H1 (cell line): ENCODE measurements around the gene MORC2. TPM values are rescaled to one million over a fixed set of nuclear protein-coding genes. Genes with fewer than 3 reads are reported as not detected.

Experiments
- CTCF ChIA-PET: fragments of 300-600 bp; sonication (Branson Sonifier 250); formaldehyde crosslinking; loops from one replicate; lab custom pipeline; 2021; ENCODE audit not compliant: partially characterized antibody; lab: Charles Lee
- POLR2A ChIA-PET: fragments of 300-600 bp; sonication (Branson Sonifier 250); formaldehyde crosslinking; loops from one replicate; lab custom pipeline; 2021; ENCODE audit warnings: inconsistent platforms; ENCODE audit not compliant: partially characterized antibody; lab: Charles Lee
- DNase-seq, 2 experiments: peaks; one replicate each; pipeline versions ENCODE4 v3.0.0 to v3.0.0-alpha.2; 2010 to 2022; ENCODE audit warnings: low spot score in 2 of 2, low read depth in 1 of 2, mixed read lengths in 1 of 2
- FAIRE-seq: peaks from 2 replicates; lab custom pipeline; 2011; peaks lifted over from hg19 to GRCh38; lab: Jason Lieb, UNC
- H2AFZ ChIP-seq: 2 replicates; pipeline ENCODE4 v1.8.1; 2012; ENCODE audit warnings: low read length, inconsistent platforms
- H2AK5ac ChIP-seq: 2 replicates; pipeline ENCODE4 v1.6.1; 2013; ENCODE audit warnings: low read depth, low read length
- H2BK120ac ChIP-seq: replicated peaks from 2 replicates; pipeline ENCODE3; 2013; ENCODE audit warnings: low read depth, low read length, inconsistent platforms
- H2BK12ac ChIP-seq: 2 replicates; pipeline ENCODE4 v1.6.1; 2013; ENCODE audit warnings: low read depth, low read length
- H2BK15ac ChIP-seq: 2 replicates; pipeline ENCODE4 v1.6.1; 2013; ENCODE audit warnings: low read length
- H2BK20ac ChIP-seq: 2 replicates; pipeline ENCODE4 v1.6.1; 2013; ENCODE audit warnings: low read length
- H2BK5ac ChIP-seq: 2 replicates; pipeline ENCODE4 v1.6.1; 2013; ENCODE audit warnings: low read depth, low read length
- H3K14ac ChIP-seq: 2 replicates; pipeline ENCODE4 v1.6.1; 2013; ENCODE audit warnings: inconsistent platforms; ENCODE audit not compliant: insufficient read length
- H3K18ac ChIP-seq: 2 replicates; pipeline ENCODE4 v1.6.1; 2013; ENCODE audit warnings: low read length; ENCODE audit errors: extremely low read depth
- H3K23ac ChIP-seq: 2 replicates; pipeline ENCODE4 v1.6.1; 2013; ENCODE audit warnings: inconsistent platforms; ENCODE audit not compliant: insufficient read length
- H3K23me2 ChIP-seq: 2 replicates; pipeline ENCODE4 v1.6.1; 2013; ENCODE audit warnings: low read depth, low read length
- H3K27ac ChIP-seq: 2 replicates; pipeline ENCODE4 v1.6.1; 2011; ENCODE audit warnings: low read depth, low read length, inconsistent platforms
- H3K27me3 ChIP-seq, 4 experiments: replicated peaks in 1 of 4; 1 replicate in 1 of 4; 2 replicates in 3 of 4; pipeline versions ENCODE4 v1.6.1 to v1.8.1; 2011 to 2013; ENCODE audit warnings: low read length in 3 of 4, mild to moderate bottlenecking in 3 of 4, inconsistent platforms in 2 of 4, mixed read lengths in 2 of 4, moderate library complexity in 1 of 4; ENCODE audit not compliant: control insufficient read depth in 3 of 4, insufficient read depth in 3 of 4; ENCODE audit errors: extremely low read depth in 1 of 4
- H3K36me3 ChIP-seq, 4 experiments: 2 replicates each; pipeline versions ENCODE4 v1.6.1 to v1.8.1; 2011 to 2013; ENCODE audit warnings: mild to moderate bottlenecking in 4 of 4, low read length in 3 of 4, moderate library complexity in 2 of 4, control low read depth in 1 of 4, inconsistent platforms in 1 of 4; ENCODE audit not compliant: insufficient read depth in 4 of 4, control insufficient read depth in 2 of 4
- H3K4ac ChIP-seq: replicated peaks from 2 replicates; pipeline ENCODE3; 2013; ENCODE audit warnings: low read length, low read depth, mixed read lengths, inconsistent platforms; ENCODE audit not compliant: insufficient read length
- H3K4me1 ChIP-seq, 4 experiments: replicated peaks in 1 of 4; 1 replicate in 1 of 4; 2 replicates in 3 of 4; pipeline versions ENCODE4 v1.6.1 to v1.8.1; 2011 to 2013; ENCODE audit warnings: low read length in 3 of 4, inconsistent platforms in 2 of 4, mixed read lengths in 1 of 4; ENCODE audit not compliant: insufficient read depth in 4 of 4, control insufficient read depth in 3 of 4
- H3K4me2 ChIP-seq, 2 experiments: 2 replicates each; pipeline versions ENCODE4 v1.6.1 to v1.8.1; 2011 to 2013; ENCODE audit warnings: low read depth in 2 of 2, low read length in 2 of 2, control low read depth in 1 of 2, inconsistent platforms in 1 of 2, mild to moderate bottlenecking in 1 of 2; ENCODE audit not compliant: insufficient read depth in 1 of 2
- H3K4me3 ChIP-seq, 4 experiments: fragments of 200-600, 300-600 bp in 1 of 4; sonication (generic), shearing (Covaris generic), sonication (Bioruptor Twin) in 1 of 4; 2 replicates each; pipeline versions ENCODE4 v1.5.1 to v1.8.1; 2011 to 2016; ENCODE audit warnings: low read length in 4 of 4, low read depth in 3 of 4, control low read depth in 2 of 4, inconsistent platforms in 2 of 4, mild to moderate bottlenecking in 2 of 4, mixed read lengths in 1 of 4, moderate library complexity in 1 of 4; ENCODE audit not compliant: insufficient read depth in 2 of 4; ENCODE audit errors: extremely low read depth in 1 of 4
- H3K56ac ChIP-seq: replicated peaks from 2 replicates; pipeline ENCODE3; 2013; ENCODE audit warnings: low read depth, mild to moderate bottlenecking, mixed read lengths, low read length, inconsistent platforms; ENCODE audit not compliant: insufficient read length
- H3K79me1 ChIP-seq: 2 replicates; pipeline ENCODE4 v1.6.1; 2013; ENCODE audit warnings: low read depth, low read length, control low read depth
- H3K79me2 ChIP-seq, 2 experiments: 2 replicates each; pipeline versions ENCODE4 v1.6.1 to v1.8.1; 2012 to 2013; ENCODE audit warnings: low read length in 2 of 2, mild to moderate bottlenecking in 2 of 2, inconsistent platforms in 1 of 2; ENCODE audit not compliant: insufficient read depth in 2 of 2, control insufficient read depth in 1 of 2
- H3K9ac ChIP-seq, 4 experiments: replicated peaks in 1 of 4; 1 replicate in 1 of 4; 2 replicates in 3 of 4; pipeline versions ENCODE4 v1.6.1 to v1.8.1; 2011 to 2013; ENCODE audit warnings: low read depth in 3 of 4, low read length in 3 of 4, control low read depth in 2 of 4, mild to moderate bottlenecking in 2 of 4, moderate library complexity in 2 of 4, inconsistent platforms in 1 of 4; ENCODE audit errors: extremely low read depth in 1 of 4
- H3K9me3 ChIP-seq, 2 experiments: 2 replicates each; pipeline versions ENCODE4 v1.6.1 to v1.8.1; 2012 to 2013; ENCODE audit warnings: mild to moderate bottlenecking in 2 of 2, moderate library complexity in 2 of 2, control low read depth in 1 of 2, inconsistent platforms in 1 of 2, low read depth in 1 of 2, low read length in 1 of 2, mixed read lengths in 1 of 2; ENCODE audit not compliant: insufficient read depth in 2 of 2
- H4K20me1 ChIP-seq, 2 experiments: replicated peaks in 1 of 2; 2 replicates each; pipeline versions ENCODE3 to v1.8.1; 2011 to 2013; ENCODE audit warnings: inconsistent platforms in 2 of 2, low read length in 2 of 2, mild to moderate bottlenecking in 1 of 2; ENCODE audit not compliant: insufficient read depth in 2 of 2, control insufficient read depth in 1 of 2
- H4K5ac ChIP-seq: 2 replicates; pipeline ENCODE4 v1.6.1; 2013; ENCODE audit warnings: low read length, low read depth, mixed read lengths, inconsistent platforms; ENCODE audit not compliant: insufficient read length
- H4K8ac ChIP-seq: 2 replicates; pipeline ENCODE4 v1.8.0; 2013; ENCODE audit warnings: mild to moderate bottlenecking, moderate library complexity, low read length, inconsistent platforms; ENCODE audit not compliant: insufficient read depth; ENCODE audit errors: extremely low read depth
- H4K91ac ChIP-seq: replicated peaks from 2 replicates; pipeline ENCODE3; 2013; ENCODE audit warnings: low read length, mixed read lengths, inconsistent platforms; ENCODE audit not compliant: insufficient read length
- CEBPB ChIP-seq: IDR thresholded peaks from 2 replicates; pipeline ENCODE4 v1.6.1; 2012; ENCODE audit warnings: low read depth, low read length
- POLR2AphosphoS5 ChIP-seq: IDR thresholded peaks from 2 replicates; pipeline ENCODE4 v1.6.1; 2011; ENCODE audit warnings: low read depth, low read length
- RAD21 ChIP-seq, 2 experiments: IDR thresholded peaks in 1 of 2; conservative IDR thresholded peaks in 1 of 2; 2 replicates each; pipeline ENCODE4 v1.6.1; 2011; ENCODE audit warnings: low read depth in 2 of 2, low read length in 2 of 2, improper control_type of control experiment in 1 of 2, inconsistent platforms in 1 of 2, mild to moderate bottlenecking in 1 of 2, moderate library complexity in 1 of 2
- RXRA ChIP-seq: IDR thresholded peaks from 2 replicates; pipeline ENCODE4 v1.6.1; 2011; ENCODE audit warnings: low read depth, mild to moderate bottlenecking, low read length, moderate library complexity; ENCODE audit not compliant: insufficient read depth
- SAP30 ChIP-seq: fragments of 300-600 bp; sonication (generic); IDR thresholded peaks from 2 replicates; pipeline ENCODE4 v1.7.1; 2012; ENCODE audit warnings: low read length, moderate library complexity, mild to moderate bottlenecking, inconsistent platforms; ENCODE audit not compliant: insufficient read depth, insufficient replicate concordance
- SIN3A ChIP-seq, 2 experiments: IDR thresholded peaks in 1 of 2; conservative IDR thresholded peaks in 1 of 2; 2 replicates each; pipeline ENCODE4 v1.6.1; 2011 to 2012; ENCODE audit warnings: low read length in 2 of 2, improper control_type of control experiment in 1 of 2, low read depth in 1 of 2, mild to moderate bottlenecking in 1 of 2
- SIX5 ChIP-seq: IDR thresholded peaks from 2 replicates; pipeline ENCODE4 v1.6.1; 2011; ENCODE audit warnings: mild to moderate bottlenecking, low read depth, low read length
- TEAD4 ChIP-seq: IDR thresholded peaks from 2 replicates; pipeline ENCODE4 v1.6.1; 2012; ENCODE audit warnings: low read depth, low read length, inconsistent platforms, mixed read lengths
- YY1 ChIP-seq: IDR thresholded peaks from 2 replicates; pipeline ENCODE4 v1.6.1; 2011; ENCODE audit warnings: low read depth, mild to moderate bottlenecking, low read length
- WGBS, 2 experiments: shearing (Covaris generic) in 1 of 2; methylation state at CpG; one replicate each; pipeline versions ENCODE4 v1.1.6 to v1.1.7; 2013 to 2015; ENCODE audit warnings: low lambda C conversion rate in 2 of 2, mixed read lengths in 2 of 2, inconsistent platforms in 1 of 2, low coverage in 1 of 2, missing lambda C conversion rate in 1 of 2; ENCODE audit not compliant: insufficient replicate concordance in 2 of 2, insufficient coverage in 1 of 2, insufficient read length in 1 of 2; ENCODE audit errors: extremely low coverage in 1 of 2, missing lambda C conversion rate in 1 of 2; 5-methylcytosine and 5-hydroxymethylcytosine counted together
- polyA plus RNA-seq, 7 experiments: library from polyadenylated mRNA; depleted of rRNA in 3 of 7; stranded (reverse) in 5 of 7; unstranded in 2 of 7; fragments of >200 nt in 5 of 7; fragments of 200-250 nt in 2 of 7; gene quantifications; 1 replicate in 5 of 7; 2 replicates in 1 of 7; 4 replicates in 1 of 7; pipeline versions ENCODE4 v1.2.1 to v1.2.3, GENCODE V29; 2011 to 2013; ENCODE audit warnings: missing spikeins in 2 of 7, mixed read lengths in 2 of 7
- total RNA-seq: library from RNA; stranded (reverse); fragmentation: NEBNext Ultra II Directional; extraction: Animal tissue kit (Norgen Biotek cat#: 25700); gene quantifications from 2 replicates; pipeline ENCODE4 v1.2.1, GENCODE V29; 2021

MORC2 gene
- total and polyA plus RNA-seq, 2 of the 8 experiments (the other 6 are each of a cell fraction or from before 2014, with no cell fraction given) = 15.4 to 68.0 TPM

DNA sequence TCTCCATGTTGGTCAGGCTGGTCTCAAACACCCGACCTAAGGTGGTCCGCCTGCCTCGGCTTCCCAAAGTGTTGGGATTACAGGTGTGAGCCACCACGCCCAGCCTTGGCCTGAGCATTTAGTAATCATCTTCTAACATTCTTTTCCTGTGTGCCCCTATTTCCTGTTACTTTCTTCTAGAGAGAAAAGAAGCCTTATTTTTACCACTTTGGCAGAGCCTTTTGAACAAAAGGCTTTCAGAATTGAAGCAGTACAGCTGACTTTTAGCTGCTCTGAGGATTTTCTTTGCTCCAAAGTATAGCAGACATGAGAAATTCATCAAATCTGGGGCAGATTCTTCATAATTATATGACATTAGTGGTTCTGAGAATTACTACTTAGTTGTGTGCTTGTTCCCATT, 13.4 kb downstream of the MORC2 start:
- Histone ChIP-seq H2BK15ac (no peak overlapping the region), H2BK5ac (no peak overlapping the region), H3K9ac (no peak overlapping the region), H4K91ac (no peak overlapping the region), H3K79me2 (peaks cover 0 to 40% of the 10 kb centered on the region in 2 experiments; a peak in 2 of 4 replicates), H3K4me2 (no peak overlapping the region)
- no peak for TF ChIP-seq SIN3A (conservative IDR thresholded peaks at IDR 0.05 in 1 of 2, IDR thresholded peaks at IDR 0.05 in 1 of 2; ENCODE audit: low read depth in 1 of 2, low read length in 2 of 2)
- TF ChIP-seq CEBPB = no peak
- no peak for TF ChIP-seq POLR2AphosphoS5
- no peak for TF ChIP-seq YY1
- no peak for TF ChIP-seq SAP30
- TF ChIP-seq RAD21 (IDR thresholded peaks at IDR 0.05 in 1 of 2, conservative IDR thresholded peaks at IDR 0.05 in 1 of 2; ENCODE audit: low read depth in 2 of 2, low read length in 2 of 2) = no peak
- TF ChIP-seq RXRA = no peak
- TF ChIP-seq TEAD4 = no peak
- no peak for TF ChIP-seq SIX5
- TF ChIP-seq, all 59 proteins: peak for 0
- FAIRE-seq (no peak), DNase-seq (no peak)
- no peak overlapping the region for H2BK20ac ChIP-seq
- H4K20me1 ChIP-seq = peaks cover 5 to 11% of the 10 kb centered on the region in 2 experiments
- no peak overlapping the region for H3K4me3 ChIP-seq
- no peak overlapping the region for H2BK12ac ChIP-seq
- H2AK5ac ChIP-seq = no peak overlapping the region
- H3K27me3 ChIP-seq = no peaks in the 10 kb centered on the region
- no peak overlapping the region for H4K8ac ChIP-seq
- peaks cover 3% of the 10 kb centered on the region; the same call in 1 of the 2 replicates for H3K79me1 ChIP-seq
- no peak overlapping the region for H3K18ac ChIP-seq
- H2AFZ ChIP-seq = no peak overlapping the region
- H4K5ac ChIP-seq = no peak overlapping the region
- H3K9me3 ChIP-seq = no peaks in the 10 kb centered on the region
- H3K4me1 ChIP-seq = no peaks in the 10 kb centered on the region
- no peak overlapping the region for H3K14ac ChIP-seq
- no peaks in the 10 kb centered on the region for H3K23me2 ChIP-seq
- no peak overlapping the region for H2BK120ac ChIP-seq
- peaks cover 6 to 75% (median 52%) of the 10 kb centered on the region in 4 experiments for H3K36me3 ChIP-seq
- POLR2A ChIA-PET = interaction anchor here (0.9 to 1.9 kb wide), 4 partner anchors 10 to 130 kb away, joined by 3 to 9 read pairs (median 4); partner anchors contain the start of genes MORC2 and TUG1
- no peak overlapping the region for H3K4ac ChIP-seq
- H3K27ac ChIP-seq = no peak overlapping the region
- H3K23ac ChIP-seq = no peak overlapping the region
- no peak overlapping the region for H3K56ac ChIP-seq
- CTCF ChIA-PET = interaction anchor here (0.9 to 1.9 kb wide), 4 partner anchors 8 to 130 kb away, joined by 3 to 4 read pairs (median 3); no protein-coding TSS in a partner anchor
- 86% methylated on average over 4 of the region's 4 CpGs; no CpG with 5 or more reads in 1 of the 2 experiments for WGBS, 2 experiments
